Cortex of kidney (tissue), 1 donor: ENCODE results near the gene AHDC1.
"Not testable (repeated sequence)": the region's sequence is repeated elsewhere in the genome, so short reads cannot be mapped to it uniquely, and the experiment has no call there.

ENCODE experiments used
- DNase-seq: peaks from one replicate; lab custom pipeline; 2025; lab: John Stamatoyannopoulos, UW

AHDC1 gene

GRCh38 chr1:27564710-27565649, 39.0 kb downstream of the AHDC1 start:
- no peak for DNase-seq

DNA sequence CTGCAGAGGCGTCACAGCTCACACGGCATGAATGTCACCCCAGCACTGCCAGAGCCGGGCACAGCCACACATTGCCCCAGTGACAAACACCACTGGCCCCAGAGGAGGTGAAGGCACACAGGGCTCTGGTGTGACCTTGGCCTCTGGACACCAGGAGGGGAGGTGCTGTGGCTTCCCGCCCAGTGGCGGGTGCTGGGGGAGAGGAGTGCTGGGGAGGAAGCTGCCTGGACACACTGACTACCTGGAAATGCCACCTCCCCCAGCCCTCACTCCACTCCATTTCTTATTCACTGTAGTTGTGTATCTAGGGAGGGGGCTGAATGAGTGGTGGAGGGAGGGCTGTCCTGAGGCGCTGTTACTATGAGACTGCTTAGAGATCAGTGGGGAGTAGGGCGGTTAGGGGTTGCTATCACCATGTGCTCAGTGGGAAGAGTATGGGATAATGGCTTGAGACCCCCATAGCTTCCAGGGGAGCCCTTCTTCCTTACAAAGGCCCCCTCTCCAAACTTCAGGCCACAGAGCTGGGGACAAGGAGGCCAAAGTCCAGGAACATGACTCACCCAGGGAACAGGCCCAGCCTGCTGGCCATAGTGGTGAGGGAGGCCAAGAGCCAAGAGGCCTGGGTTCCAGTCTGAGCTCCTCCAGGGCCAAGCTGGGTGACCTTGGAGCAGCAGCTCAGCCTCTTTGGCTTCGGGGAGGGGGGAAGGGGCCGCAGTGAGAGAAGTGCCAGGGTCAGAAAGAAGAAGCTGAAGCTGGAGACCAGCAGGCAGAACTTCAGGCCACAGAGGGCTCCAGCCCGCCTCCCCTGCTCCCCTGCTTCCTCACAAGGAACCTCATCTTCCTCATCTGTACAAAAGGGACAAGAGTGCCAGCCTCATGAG, 40.1 kb downstream of the AHDC1 start:
- DNase-seq = no peak

GRCh38 chr1:27563341-27563590, 40.7 kb downstream of the AHDC1 start:
- DNase-seq = no peak

- DNase-seq = no peak
These were observed 41.2 kb downstream of the AHDC1 start for GRCh38 chr1:27562534-27563340.

DNA sequence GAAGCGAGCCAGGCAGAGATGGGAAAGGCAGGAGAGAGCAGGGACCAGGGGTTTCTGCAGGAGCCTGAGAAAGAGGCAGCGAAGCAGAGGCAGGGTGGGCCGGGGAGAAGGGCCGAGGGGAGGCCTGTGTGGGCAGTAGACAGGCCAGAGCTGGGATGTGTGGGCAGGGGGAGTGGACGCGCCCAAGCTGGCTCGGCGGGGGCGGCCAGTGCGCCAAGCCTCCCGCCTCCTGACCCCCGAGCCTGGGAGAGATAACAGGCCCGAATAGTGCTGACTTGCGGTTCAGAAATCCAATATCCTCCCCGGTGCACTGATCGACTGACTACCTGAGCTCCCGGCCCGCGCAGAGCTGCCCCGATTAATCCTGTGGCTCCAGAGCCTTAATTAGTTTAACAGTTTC, 41.9 kb downstream of the AHDC1 start:
- DNase-seq = no peak

- no peak for DNase-seq
These were observed 42.6 kb downstream of the AHDC1 start for GRCh38 chr1:27561124-27561899.

DNA sequence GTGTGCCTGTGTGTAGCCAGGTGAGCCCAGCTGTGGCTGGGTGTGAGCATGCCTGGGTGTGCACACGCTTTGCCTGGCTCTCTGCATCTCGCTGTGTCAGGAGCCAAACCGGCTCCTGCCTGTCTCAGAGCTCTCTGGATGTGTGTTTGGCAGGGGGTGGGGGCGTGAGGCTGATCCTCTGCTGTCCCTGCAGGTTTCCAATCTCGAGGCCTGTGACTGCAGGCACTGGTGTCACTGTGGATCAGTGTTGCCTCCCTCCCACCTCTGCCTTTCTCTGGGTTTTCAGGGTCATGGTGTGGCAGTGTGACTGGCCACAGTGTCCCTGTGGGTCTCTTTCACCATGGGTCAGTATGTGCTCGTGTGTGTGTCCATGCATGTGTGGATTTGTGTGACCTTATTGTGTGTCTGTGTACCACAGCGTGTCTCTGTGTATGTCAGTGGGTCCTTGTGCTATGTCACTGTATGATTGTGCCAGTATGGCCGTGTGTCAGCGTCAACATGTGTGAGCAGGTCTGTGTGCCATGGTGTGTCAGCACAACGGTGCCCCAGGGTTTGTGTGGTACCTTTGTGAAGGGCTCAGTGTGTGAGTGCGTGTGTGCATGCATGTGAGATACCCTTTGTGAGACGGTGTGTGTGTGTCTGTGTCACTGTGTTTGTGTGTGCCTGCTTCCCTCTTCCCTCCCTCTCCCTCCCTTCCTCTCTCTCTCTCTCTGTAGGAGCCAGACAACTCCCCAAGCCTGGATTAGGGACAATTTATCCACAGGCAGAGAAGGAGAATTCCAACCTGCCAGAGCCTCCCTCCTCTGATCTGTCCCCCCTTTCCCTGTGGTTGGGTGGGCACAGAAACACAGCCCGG, 43.4 kb downstream of the AHDC1 start:
- DNase-seq = no peak

DNA sequence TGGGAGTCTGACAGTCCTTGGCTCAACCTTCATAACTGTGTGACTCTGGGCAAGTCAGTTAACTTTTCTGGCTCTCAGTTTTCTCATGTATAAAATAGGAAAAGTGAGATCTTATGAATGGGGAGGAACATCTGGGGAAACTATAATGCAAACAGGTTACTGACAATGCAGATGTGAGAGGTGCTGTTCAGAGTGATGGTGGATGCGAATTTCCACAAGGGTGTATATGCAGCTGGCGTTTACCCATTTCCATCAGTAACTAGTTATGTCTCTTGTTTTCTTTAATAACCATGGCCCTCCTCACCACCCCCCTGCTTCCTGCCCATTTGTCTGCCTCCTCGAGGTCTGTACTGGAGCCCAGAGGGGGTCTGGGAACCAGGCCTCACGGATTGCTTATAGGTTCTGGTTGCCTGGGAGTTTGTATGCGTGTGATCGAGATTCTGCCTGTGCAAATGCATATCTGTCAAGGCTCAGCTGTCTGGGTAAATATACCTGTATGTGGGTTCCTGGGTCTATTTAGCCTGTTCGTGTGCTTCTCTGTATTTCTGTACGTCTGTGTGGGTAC, 44.4 kb downstream of the AHDC1 start:
- DNase-seq = no peak

DNA sequence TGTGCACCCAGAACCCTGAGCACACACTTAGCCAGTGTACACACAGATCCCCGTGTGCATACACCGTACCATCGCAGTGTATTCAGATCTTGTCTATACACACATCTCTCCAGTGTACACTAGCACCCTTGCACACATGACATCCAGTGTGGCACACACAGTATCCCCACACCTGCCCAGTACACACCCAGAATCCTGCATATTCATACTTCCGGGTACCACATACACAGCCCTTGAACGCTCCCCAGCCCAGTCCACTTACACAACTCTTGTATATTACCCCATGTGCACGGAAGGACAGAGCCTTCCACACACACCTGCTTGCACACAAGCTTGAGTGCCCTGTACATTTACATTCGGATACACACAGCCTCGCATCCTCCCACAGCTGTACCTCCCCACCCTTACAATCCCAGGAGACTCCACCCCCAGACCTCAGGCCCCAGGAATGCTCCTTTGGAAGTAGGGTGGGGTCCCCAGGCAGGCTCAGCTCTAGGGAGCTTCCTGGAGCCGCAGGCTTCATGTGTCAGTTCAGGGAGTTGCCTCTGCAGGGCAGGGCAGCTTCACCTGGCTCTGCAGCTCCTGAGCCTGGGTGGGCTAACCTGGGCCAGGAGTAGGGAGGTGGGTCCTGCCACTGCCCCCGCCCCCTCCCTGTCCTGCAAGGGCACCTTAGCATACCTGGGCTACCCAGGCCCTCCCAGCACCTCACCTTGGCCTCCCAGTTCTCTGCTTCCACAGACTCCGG, 46.2 kb downstream of the AHDC1 start:
- no peak for DNase-seq

DNA sequence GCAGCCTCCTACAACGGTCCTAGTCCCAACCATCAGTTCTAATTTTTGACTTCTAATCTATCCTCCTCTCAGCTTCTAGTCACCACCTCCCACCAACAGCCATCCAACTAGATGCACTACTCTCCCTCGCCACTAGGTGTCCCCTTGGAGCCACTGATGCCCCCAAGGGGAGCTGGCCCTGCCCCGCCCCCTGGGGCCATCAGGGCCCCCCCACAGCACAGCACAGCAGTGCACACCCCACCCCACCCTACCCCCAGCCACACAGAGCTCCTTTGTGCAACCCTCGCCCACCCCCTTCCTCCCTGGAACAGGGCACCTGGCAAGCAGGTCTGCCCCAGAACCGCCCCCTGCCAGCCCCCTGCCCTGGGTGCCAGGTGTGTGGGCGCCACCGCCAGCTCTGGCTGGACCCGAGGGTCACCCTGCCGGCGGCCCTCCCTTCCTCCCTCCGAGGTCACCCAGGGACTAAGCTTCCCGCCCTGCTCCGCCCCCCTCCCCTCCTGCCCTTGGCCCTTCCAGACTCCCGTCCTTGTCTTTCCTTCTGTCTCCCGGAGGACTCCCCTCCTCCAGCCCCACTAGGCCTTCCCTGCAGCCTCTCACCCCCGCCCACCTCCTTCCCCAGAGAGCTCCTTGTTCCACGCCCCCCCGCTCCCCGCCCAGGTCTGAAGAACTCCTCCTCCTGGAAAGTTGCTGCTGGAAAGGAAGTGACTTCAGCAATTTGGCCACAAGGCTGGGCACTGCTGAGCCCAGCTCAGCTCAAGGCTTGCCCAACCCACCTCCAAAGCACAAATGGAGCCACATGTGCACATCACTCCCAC, 47.0 kb downstream of the AHDC1 start:
- DNase-seq = no peak

- no peak for DNase-seq
These were observed 47.5 kb downstream of the AHDC1 start for GRCh38 chr1:27556435-27556780.

DNA sequence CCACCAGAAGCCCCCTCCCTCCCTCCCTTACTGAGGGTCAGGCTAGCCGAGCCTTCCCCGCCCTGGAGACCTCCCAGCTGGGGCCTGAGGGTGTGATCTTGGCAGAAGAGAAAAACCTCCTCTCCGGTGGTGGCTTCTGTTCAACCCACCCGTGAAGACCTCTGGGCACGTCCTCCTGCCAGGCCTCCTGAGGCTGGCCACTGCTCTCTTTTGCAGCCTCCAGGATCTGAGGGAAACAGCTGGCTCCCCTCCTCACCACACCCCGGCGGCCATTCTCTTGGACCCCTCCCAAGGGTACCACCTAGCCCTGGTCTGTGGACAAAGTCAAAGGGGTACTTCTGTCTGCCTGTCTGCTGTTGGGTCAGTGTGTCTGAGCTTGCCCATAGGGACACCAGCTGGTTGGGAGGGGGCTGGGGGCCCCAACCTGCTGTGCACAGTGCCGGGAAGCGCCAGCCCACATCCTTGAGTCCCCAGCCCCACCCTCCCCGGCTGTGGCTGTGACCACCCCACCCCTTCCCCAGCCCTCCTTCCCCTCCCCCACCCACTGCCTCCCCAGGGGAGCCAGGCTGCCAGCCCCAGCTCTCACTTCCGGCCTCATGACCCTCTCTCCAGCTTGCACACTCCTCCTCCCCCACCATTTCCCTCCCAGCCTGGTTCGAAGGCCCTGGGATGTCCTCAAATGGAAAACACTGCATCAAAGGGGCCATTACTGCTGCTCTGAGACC, 48.1 kb downstream of the AHDC1 start:
- DNase-seq = no peak

GRCh38 chr1:27554759-27555699, 48.9 kb downstream of the AHDC1 start:
- no peak for DNase-seq

GRCh38 chr1:27554293-27554692, 49.7 kb downstream of the AHDC1 start:
- DNase-seq = no peak

GRCh38 chr1:27553823-27554222, 50.1 kb downstream of the AHDC1 start:
- DNase-seq = not testable (repeated sequence)

DNA sequence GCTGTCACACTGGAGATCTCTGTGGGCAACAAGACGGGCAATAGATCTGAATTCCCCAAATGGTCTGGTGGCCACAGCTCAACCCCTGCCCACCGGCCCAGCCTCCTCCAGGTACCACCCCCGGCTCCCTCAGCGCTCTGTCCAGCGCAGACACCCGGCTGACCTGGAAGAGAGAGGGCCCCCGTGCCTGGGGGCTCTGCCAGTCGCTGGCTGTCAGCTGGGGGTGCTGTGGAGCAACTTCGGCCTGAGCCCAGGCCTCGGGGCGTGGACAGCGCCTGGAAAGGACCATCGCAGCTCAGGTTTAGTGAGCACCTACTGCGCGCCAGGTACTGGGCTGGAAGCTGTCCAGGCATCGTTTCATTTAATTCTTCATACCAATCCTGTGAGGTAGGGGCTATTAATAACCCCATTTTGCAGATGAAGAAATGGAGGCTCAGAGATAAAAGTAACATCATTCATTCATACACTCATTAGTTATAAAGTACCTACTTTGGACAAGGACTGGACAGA, 51.0 kb downstream of the AHDC1 start:
- DNase-seq = no peak

DNA sequence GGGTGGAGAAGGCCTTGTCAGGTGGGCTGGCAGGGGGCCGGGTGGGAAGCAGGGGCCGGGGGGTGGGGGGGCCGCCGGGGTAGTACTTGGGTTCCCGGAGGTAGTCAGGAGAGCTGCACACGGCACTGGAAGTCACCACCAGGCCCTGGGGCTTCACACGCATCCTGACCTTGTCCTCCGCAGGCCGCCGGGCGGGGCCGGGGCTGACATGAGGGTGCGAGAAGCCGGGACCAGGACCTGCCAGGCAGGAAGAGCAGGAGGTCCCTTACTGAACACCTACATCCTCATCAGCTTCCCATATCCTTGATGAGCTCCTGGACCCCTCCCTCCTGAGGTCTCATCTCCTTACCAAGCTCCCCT, 52.0 kb downstream of the AHDC1 start:
- DNase-seq = no peak
